HepG2 (cell line): ENCODE measurements around the gene RPL41. TPM values are rescaled to one million over a fixed set of nuclear protein-coding genes. Genes with fewer than 3 reads are reported as not detected.

Source experiments
- ATAD3A ChIP-seq: sonication (generic); formaldehyde crosslinking; IDR thresholded peaks from 2 replicates; pipeline ENCODE4 v1.4.0; 2020; ENCODE audit warnings: missing genetic modification reagents
- CEBPB ChIP-seq: IDR thresholded peaks from 2 replicates; pipeline ENCODE4 v1.6.1; 2011; ENCODE audit warnings: low read depth, low read length, improper control_type of control experiment, borderline replicate concordance
- CEBPG ChIP-seq: IDR thresholded peaks from 2 replicates; pipeline ENCODE4 v1.6.1; 2016
- NCOA2 ChIP-seq: sonication (generic); formaldehyde crosslinking; IDR thresholded peaks from 2 replicates; pipeline ENCODE4 v1.8.0; 2022; ENCODE audit warnings: inconsistent platforms
- SATB2 ChIP-seq: sonication (generic); formaldehyde crosslinking; IDR thresholded peaks from 2 replicates; pipeline ENCODE4 v1.5.0; 2020; ENCODE audit warnings: missing genetic modification reagents
- SMARCE1 ChIP-seq: fragments of 450-650 bp; IDR thresholded peaks from 2 replicates; pipeline ENCODE4 v1.6.1; 2017; ENCODE audit warnings: borderline replicate concordance
- TEAD3 ChIP-seq: optimal IDR thresholded peaks from 2 replicates; pipeline ENCODE3; 2016; ENCODE audit warnings: borderline replicate concordance
- polyA plus RNA-seq, 8 experiments: library from polyadenylated mRNA; depleted of rRNA in 3 of 8; stranded (reverse) in 7 of 8; unstranded in 1 of 8; fragments of >200 nt; fragmentation: Illumina TruSeq in 4 of 8; extraction: Trizol in 4 of 8; gene quantifications; 2 replicates each; pipeline versions ENCODE4 v1.2.1 to v1.2.3, GENCODE V29; 2011 to 2016; ENCODE audit warnings: low read depth in 4 of 8, missing spikeins in 1 of 8, mixed read lengths in 1 of 8; ENCODE audit not compliant: insufficient read depth in 1 of 8
- total RNA-seq, 5 experiments: library from RNA; depleted of rRNA; stranded (reverse); fragments of >200 nt; fragmentation: Illumina TruSeq; extraction: Trizol; gene quantifications; 2 replicates each; pipeline ENCODE4 v1.2.3, GENCODE V29; 2016; ENCODE audit warnings: low read depth in 1 of 5
- TF ChIP-seq, protein P1 (sequence below): IDR thresholded peaks from 2 replicates; pipeline ENCODE4 v1.6.1; 2012; ENCODE audit warnings: low read depth, low read length, improper control_type of control experiment
- TF ChIP-seq, protein P2 (sequence below): sonication (generic); formaldehyde crosslinking; IDR thresholded peaks from 2 replicates; pipeline ENCODE4 v1.4.0; 2020; ENCODE audit warnings: missing genetic modification reagents
- TF ChIP-seq, protein P3 (sequence below): sonication (generic); formaldehyde crosslinking; IDR thresholded peaks from 2 replicates; pipeline ENCODE4 v1.8.0; 2022; ENCODE audit warnings: mild to moderate bottlenecking, missing genetic modification reagents, borderline replicate concordance
- TF ChIP-seq, protein P4 (sequence below): sonication (generic); formaldehyde crosslinking; IDR thresholded peaks from 2 replicates; pipeline ENCODE4 v1.4.0; 2020; ENCODE audit warnings: missing genetic modification reagents
- TF ChIP-seq, protein P5 (sequence below): sonication (generic); formaldehyde crosslinking; IDR thresholded peaks from 2 replicates; pipeline ENCODE4 v1.8.0; 2022; ENCODE audit warnings: mild to moderate bottlenecking, missing genetic modification reagents
- TF ChIP-seq, protein P6 (sequence below): sonication (generic); formaldehyde crosslinking; IDR thresholded peaks from 2 replicates; pipeline ENCODE4 v1.8.0; 2022; ENCODE audit warnings: low read depth, missing genetic modification reagents
- TF ChIP-seq, protein P7 (sequence below): sonication (generic); formaldehyde crosslinking; IDR thresholded peaks from 2 replicates; pipeline ENCODE4 v1.4.0; 2020; ENCODE audit warnings: missing genetic modification reagents, borderline replicate concordance

RPL41 gene
- total and polyA plus RNA-seq, 2 of the 13 experiments (the other 11 are each of a cell fraction or from before 2014, with no cell fraction given) = 4,012 to 7,670 TPM

DNA sequence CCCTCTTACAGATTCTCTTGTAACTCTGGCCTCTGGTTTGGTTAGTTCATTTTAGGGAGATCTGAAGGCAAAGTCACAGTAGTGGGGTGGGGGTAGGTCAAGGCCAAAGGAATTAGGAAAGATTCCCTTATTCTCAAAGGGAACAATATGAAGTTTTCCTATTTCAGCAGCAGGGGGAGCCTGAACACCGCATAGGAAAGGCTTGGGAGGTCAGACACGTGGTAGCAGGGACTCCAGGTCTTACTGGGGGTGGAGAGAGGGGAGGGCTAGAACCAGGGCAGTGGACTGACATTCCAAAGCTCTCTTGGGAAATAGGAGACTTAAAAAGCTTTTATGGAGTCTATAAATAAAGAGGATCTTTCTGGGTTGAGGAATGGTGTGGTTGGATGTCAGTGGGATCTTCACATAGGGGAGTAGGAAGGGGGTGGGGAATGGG, 2.9 kb downstream of the RPL41 start (continued):
- TF ChIP-seq, protein P1, sequence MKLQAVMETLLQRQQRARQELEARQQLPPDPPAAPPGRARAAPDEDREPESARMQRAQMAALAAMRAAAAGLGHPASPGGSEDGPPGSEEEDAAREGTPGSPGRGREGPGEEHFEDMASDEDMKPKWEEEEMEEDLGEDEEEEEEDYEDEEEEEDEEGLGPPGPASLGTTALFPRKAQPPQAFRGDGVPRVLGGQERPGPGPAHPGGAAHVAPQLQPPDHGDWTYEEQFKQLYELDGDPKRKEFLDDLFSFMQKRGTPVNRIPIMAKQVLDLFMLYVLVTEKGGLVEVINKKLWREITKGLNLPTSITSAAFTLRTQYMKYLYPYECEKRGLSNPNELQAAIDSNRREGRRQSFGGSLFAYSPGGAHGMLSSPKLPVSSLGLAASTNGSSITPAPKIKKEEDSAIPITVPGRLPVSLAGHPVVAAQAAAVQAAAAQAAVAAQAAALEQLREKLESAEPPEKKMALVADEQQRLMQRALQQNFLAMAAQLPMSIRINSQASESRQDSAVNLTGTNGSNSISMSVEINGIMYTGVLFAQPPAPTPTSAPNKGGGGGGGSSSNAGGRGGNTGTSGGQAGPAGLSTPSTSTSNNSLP = 0 out of 2 replicates have a peak, but pooled peaks have one; percentile 64
- TF ChIP-seq ATAD3A (CRISPR knock-in tag) (no peak), TEAD3 (CRISPR knock-in tag) (peak; percentile 58), CEBPG (CRISPR knock-in tag) (peak; percentile 42; the same call in 1 of the 2 replicates), NCOA2 (0 out of 2 replicates have a peak, but pooled peaks have one; percentile 23), SMARCE1 (no peak), SATB2 (no peak), CEBPB (peak; percentile 19; the same call in 1 of the 2 replicates)
- TF ChIP-seq, protein P2, sequence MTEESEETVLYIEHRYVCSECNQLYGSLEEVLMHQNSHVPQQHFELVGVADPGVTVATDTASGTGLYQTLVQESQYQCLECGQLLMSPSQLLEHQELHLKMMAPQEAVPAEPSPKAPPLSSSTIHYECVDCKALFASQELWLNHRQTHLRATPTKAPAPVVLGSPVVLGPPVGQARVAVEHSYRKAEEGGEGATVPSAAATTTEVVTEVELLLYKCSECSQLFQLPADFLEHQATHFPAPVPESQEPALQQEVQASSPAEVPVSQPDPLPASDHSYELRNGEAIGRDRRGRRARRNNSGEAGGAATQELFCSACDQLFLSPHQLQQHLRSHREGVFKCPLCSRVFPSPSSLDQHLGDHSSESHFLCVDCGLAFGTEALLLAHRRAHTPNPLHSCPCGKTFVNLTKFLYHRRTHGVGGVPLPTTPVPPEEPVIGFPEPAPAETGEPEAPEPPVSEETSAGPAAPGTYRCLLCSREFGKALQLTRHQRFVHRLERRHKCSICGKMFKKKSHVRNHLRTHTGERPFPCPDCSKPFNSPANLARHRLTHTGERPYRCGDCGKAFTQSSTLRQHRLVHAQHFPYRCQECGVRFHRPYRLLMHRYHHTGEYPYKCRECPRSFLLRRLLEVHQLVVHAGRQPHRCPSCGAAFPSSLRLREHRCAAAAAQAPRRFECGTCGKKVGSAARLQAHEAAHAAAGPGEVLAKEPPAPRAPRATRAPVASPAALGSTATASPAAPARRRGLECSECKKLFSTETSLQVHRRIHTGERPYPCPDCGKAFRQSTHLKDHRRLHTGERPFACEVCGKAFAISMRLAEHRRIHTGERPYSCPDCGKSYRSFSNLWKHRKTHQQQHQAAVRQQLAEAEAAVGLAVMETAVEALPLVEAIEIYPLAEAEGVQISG (CRISPR knock-in tag) = peak; percentile 69
- TF ChIP-seq, protein P3, sequence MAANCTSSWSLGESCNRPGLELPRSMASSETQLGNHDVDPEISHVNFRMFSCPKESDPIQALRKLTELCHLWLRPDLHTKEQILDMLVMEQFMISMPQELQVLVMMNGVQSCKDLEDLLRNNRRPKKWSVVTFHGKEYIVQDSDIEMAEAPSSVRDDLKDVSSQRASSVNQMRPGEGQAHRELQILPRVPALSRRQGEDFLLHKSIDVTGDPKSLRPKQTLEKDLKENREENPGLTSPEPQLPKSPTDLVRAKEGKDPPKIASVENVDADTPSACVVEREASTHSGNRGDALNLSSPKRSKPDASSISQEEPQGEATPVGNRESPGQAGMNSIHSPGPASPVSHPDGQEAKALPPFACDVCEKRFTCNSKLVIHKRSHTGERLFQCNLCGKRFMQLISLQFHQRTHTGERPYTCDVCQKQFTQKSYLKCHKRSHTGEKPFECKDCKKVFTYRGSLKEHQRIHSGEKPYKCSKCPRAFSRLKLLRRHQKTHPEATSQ (CRISPR knock-in tag) = peak; percentile 59; the same call in 1 of the 2 replicates
- TF ChIP-seq, protein P4, sequence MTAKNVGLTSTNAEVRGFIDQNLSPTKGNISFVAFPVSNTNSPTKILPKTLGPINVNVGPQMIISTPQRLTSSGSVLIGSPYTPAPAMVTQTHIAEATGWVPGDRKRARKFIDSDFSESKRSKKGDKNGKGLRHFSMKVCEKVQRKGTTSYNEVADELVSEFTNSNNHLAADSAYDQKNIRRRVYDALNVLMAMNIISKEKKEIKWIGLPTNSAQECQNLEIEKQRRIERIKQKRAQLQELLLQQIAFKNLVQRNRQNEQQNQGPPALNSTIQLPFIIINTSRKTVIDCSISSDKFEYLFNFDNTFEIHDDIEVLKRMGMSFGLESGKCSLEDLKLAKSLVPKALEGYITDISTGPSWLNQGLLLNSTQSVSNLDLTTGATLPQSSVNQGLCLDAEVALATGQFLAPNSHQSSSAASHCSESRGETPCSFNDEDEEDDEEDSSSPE = 0 out of 2 replicates have a peak, but pooled peaks have one; percentile 52
- TF ChIP-seq, protein P5, sequence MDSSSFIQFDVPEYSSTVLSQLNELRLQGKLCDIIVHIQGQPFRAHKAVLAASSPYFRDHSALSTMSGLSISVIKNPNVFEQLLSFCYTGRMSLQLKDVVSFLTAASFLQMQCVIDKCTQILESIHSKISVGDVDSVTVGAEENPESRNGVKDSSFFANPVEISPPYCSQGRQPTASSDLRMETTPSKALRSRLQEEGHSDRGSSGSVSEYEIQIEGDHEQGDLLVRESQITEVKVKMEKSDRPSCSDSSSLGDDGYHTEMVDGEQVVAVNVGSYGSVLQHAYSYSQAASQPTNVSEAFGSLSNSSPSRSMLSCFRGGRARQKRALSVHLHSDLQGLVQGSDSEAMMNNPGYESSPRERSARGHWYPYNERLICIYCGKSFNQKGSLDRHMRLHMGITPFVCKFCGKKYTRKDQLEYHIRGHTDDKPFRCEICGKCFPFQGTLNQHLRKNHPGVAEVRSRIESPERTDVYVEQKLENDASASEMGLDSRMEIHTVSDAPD (CRISPR knock-in tag) = no peak
- TF ChIP-seq, protein P6, sequence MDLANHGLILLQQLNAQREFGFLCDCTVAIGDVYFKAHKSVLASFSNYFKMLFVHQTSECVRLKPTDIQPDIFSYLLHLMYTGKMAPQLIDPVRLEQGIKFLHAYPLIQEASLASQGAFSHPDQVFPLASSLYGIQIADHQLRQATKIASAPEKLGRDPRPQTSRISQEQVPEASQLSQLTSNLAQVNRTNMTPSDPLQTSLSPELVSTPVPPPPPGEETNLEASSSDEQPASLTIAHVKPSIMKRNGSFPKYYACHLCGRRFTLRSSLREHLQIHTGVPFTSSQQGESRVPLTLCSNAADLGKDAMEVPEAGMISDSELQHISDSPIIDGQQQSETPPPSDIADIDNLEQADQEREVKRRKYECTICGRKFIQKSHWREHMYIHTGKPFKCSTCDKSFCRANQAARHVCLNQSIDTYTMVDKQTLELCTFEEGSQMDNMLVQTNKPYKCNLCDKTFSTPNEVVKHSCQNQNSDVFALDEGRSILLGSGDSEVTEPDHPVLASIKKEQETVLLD (CRISPR knock-in tag) = no peak
- TF ChIP-seq, protein P7, sequence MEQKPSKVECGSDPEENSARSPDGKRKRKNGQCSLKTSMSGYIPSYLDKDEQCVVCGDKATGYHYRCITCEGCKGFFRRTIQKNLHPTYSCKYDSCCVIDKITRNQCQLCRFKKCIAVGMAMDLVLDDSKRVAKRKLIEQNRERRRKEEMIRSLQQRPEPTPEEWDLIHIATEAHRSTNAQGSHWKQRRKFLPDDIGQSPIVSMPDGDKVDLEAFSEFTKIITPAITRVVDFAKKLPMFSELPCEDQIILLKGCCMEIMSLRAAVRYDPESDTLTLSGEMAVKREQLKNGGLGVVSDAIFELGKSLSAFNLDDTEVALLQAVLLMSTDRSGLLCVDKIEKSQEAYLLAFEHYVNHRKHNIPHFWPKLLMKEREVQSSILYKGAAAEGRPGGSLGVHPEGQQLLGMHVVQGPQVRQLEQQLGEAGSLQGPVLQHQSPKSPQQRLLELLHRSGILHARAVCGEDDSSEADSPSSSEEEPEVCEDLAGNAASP (CRISPR knock-in tag) = peak; percentile 61; the same call in 1 of the 2 replicates
